Uterus (tissue), 4 donors: ENCODE data around the gene SSTR3. TPM values are rescaled to one million over a fixed set of nuclear protein-coding genes. Genes with fewer than 3 reads are reported as not detected.

Source experiments
- DNase-seq, 2 donors: peaks; one replicate each; pipeline ENCODE4 v3.0.0-alpha.2; 2019 to 2020
- H3K27ac ChIP-seq, 2 donors: fragments of 200-600 bp; sonication (generic); 1 replicate in 1 of 2; 2 replicates in 1 of 2; pipeline ENCODE4 v1.5.1; 2016 to 2018
- H3K27me3 ChIP-seq, 2 donors: fragments of 200-600 bp; sonication (generic); one replicate each; pipeline ENCODE4 v1.5.1; 2018 to 2019; ENCODE audit warnings: control low read depth in 1 of 2
- H3K36me3 ChIP-seq, 2 donors: fragments of 200-600 bp; sonication (generic); one replicate each; pipeline ENCODE4 v1.5.1; 2019; ENCODE audit warnings: control low read depth in 1 of 2
- H3K4me1 ChIP-seq, 2 donors: fragments of 200-600 bp; sonication (generic); one replicate each; pipeline ENCODE4 v1.5.1; 2018 to 2019; ENCODE audit warnings: control low read depth in 1 of 2
- H3K4me3 ChIP-seq, 2 donors: fragments of 200-600 bp; sonication (generic); 1 replicate in 1 of 2; 2 replicates in 1 of 2; pipeline ENCODE4 v1.5.1; 2018 to 2019; ENCODE audit warnings: mild to moderate bottlenecking in 1 of 2
- H3K9me3 ChIP-seq, 2 donors: fragments of 200-600 bp; sonication (generic); one replicate each; pipeline ENCODE4 v1.5.1; 2019; ENCODE audit warnings: control low read depth in 1 of 2
- CTCF ChIP-seq, 4 experiments: fragments of 200-600 bp in 2 of 4; fragments of 450-650 bp in 2 of 4; sonication (generic) in 2 of 4; IDR thresholded peaks; one replicate each; pipeline ENCODE4 v1.5.1; 2016 to 2019; ENCODE audit warnings: antibody characterized with exemption in 4 of 4, mild to moderate bottlenecking in 2 of 4, moderate library complexity in 1 of 4
- POLR2A ChIP-seq, 2 donors: fragments of 450-650 bp; IDR thresholded peaks; one replicate each; pipeline ENCODE4 v1.6.1; 2016; ENCODE audit warnings: antibody characterized with exemption in 2 of 2, mild to moderate bottlenecking in 1 of 2, moderate library complexity in 1 of 2
- intact Hi-C: fragments of 100-400 bp; cut with DNase I; formaldehyde crosslinking; loops from one replicate; pipeline ENCODE4 v1.15.1; 2023; ENCODE audit warnings: low total_unique reads
- total RNA-seq, 4 donors: library from RNA; depleted of rRNA in 3 of 4; stranded (reverse); fragments of >200 nt in 3 of 4; gene quantifications; one replicate each; pipeline versions ENCODE4 v1.1.0 to v1.2.4, GENCODE V29; 2014 to 2023
- donor health status: DM: yes; HTN: yes; CAD: no.

The SSTR3 gene
- total RNA-seq, 4 donors from 2014 or later = under 0.01 to 5.8 (median 3.1) TPM; not detected in 1

GRCh38 chr22:37226087-37226486, 13.8 kb upstream of the SSTR3 start:
- H3K27me3 ChIP-seq = no peaks in the 10 kb centered on the region
- TF ChIP-seq CTCF (IDR thresholded peaks at IDR 0.05) = no peak
- TF ChIP-seq POLR2A (IDR thresholded peaks at IDR 0.05) = no peak
- H3K27ac ChIP-seq = no peak overlapping the region
- H3K4me1 ChIP-seq = no peaks in the 10 kb centered on the region
- intact Hi-C loops = no loop called here
- H3K36me3 ChIP-seq = no peaks in the 10 kb centered on the region
- H3K4me3 ChIP-seq = no peak overlapping the region
- no peak for DNase-seq
- H3K9me3 ChIP-seq = no peaks in the 10 kb centered on the region

GRCh38 chr22:37225481-37225880, 13.2 kb upstream of the SSTR3 start:
- intact Hi-C loops = no loop called here

GRCh38 chr22:37224757-37225420, 12.6 kb upstream of the SSTR3 start:
- intact Hi-C loops = no loop called here

More at GRCh38 chr22:37225481-37225880, 13.2 kb upstream of the SSTR3 start:
- H3K36me3 ChIP-seq = no peaks in the 10 kb centered on the region
- no peaks in the 10 kb centered on the region for H3K4me1 ChIP-seq
- TF ChIP-seq CTCF (IDR thresholded peaks at IDR 0.05) = no peak
- no peak for TF ChIP-seq POLR2A (IDR thresholded peaks at IDR 0.05)
- H3K9me3 ChIP-seq = no peaks in the 10 kb centered on the region
- H3K4me3 ChIP-seq = no peak overlapping the region
- no peaks in the 10 kb centered on the region for H3K27me3 ChIP-seq
- H3K27ac ChIP-seq = no peak overlapping the region
- DNase-seq = no peak

GRCh38 chr22:37223965-37224551, 11.8 kb upstream of the SSTR3 start:
- H3K4me1 ChIP-seq = no peaks in the 10 kb centered on the region
- no peak for DNase-seq
- no peaks in the 10 kb centered on the region for H3K36me3 ChIP-seq
- no peak overlapping the region for H3K27ac ChIP-seq
- H3K9me3 ChIP-seq = no peaks in the 10 kb centered on the region
- no peak overlapping the region for H3K4me3 ChIP-seq
- TF ChIP-seq POLR2A (IDR thresholded peaks at IDR 0.05) (no peak), CTCF (IDR thresholded peaks at IDR 0.05) (no peak)
- intact Hi-C loops = no loop called here
- no peaks in the 10 kb centered on the region for H3K27me3 ChIP-seq

More at GRCh38 chr22:37224757-37225420, 12.6 kb upstream of the SSTR3 start:
- no peak for TF ChIP-seq POLR2A (IDR thresholded peaks at IDR 0.05)
- TF ChIP-seq CTCF (IDR thresholded peaks at IDR 0.05) = no peak
- Histone ChIP-seq H3K27ac (no peak overlapping the region), H3K4me3 (no peak overlapping the region), H3K27me3 (no peaks in the 10 kb centered on the region), H3K36me3 (no peaks in the 10 kb centered on the region), H3K9me3 (no peaks in the 10 kb centered on the region), H3K4me1 (no peaks in the 10 kb centered on the region)
- DNase-seq = no peak

GRCh38 chr22:37222440-37222971, 10.2 kb upstream of the SSTR3 start:
- no peaks in the 10 kb centered on the region for H3K9me3 ChIP-seq
- H3K27ac ChIP-seq = no peak overlapping the region
- intact Hi-C loops = no loop called here
- TF ChIP-seq CTCF (IDR thresholded peaks at IDR 0.05) = no peak
- TF ChIP-seq POLR2A (IDR thresholded peaks at IDR 0.05) = no peak
- H3K4me1 ChIP-seq = no peaks in the 10 kb centered on the region
- DNase-seq = no peak
- no peaks in the 10 kb centered on the region for H3K27me3 ChIP-seq
- no peak overlapping the region for H3K4me3 ChIP-seq
- H3K36me3 ChIP-seq = no peaks in the 10 kb centered on the region
